LNCaP clone FGC (cell line): ENCODE data around the gene KIF13A.
A peak's percentile ranks its signal among the peaks of the same experiment; 100 is the strongest.

Experiments
- DNase-seq: peaks from one replicate; pipeline ENCODE4 v3.0.0-alpha.2; 2011; ENCODE audit warnings: low read depth
- H3K4me3 ChIP-seq: 2 replicates; pipeline ENCODE4 v1.5.1; 2011; ENCODE audit warnings: mild to moderate bottlenecking, low read depth, low read length, control low read depth
- CTCF ChIP-seq: IDR thresholded peaks from 2 replicates; pipeline ENCODE4 v1.5.1; 2012; ENCODE audit warnings: mild to moderate bottlenecking; ENCODE audit not compliant: control insufficient read depth, insufficient read depth; ENCODE audit errors: extremely low read depth

KIF13A gene

GRCh38 chr6:17986656-17987446 is 584 bp downstream of the KIF13A start:
- H3K4me3 ChIP-seq, result peak overlapping the region; percentile 65
- no peak for TF ChIP-seq CTCF
- DNase-seq, result no peak

GRCh38 chr6:17985934-17986655 is 1.3 kb downstream of the KIF13A start:
- DNase-seq, result no peak
- peak overlapping the region; percentile 65 for H3K4me3 ChIP-seq
- TF ChIP-seq CTCF, result no peak

GRCh38 chr6:17984812-17985670 is 2.4 kb downstream of the KIF13A start:
- no peak for DNase-seq
- TF ChIP-seq CTCF, result no peak
- H3K4me3 ChIP-seq, result peak overlapping the region; percentile 65

GRCh38 chr6:17984399-17984798 is 3.0 kb downstream of the KIF13A start:
- no peak overlapping the region for H3K4me3 ChIP-seq
- DNase-seq, result no peak
- no peak for TF ChIP-seq CTCF

GRCh38 chr6:17983730-17984129 is 3.7 kb downstream of the KIF13A start:
- no peak for DNase-seq
- no peak for TF ChIP-seq CTCF
- no peak overlapping the region for H3K4me3 ChIP-seq

GRCh38 chr6:17980329-17980728 is 7.1 kb downstream of the KIF13A start:
- H3K4me3 ChIP-seq, result no peak overlapping the region
- no peak for TF ChIP-seq CTCF
- DNase-seq, result no peak
